Thyroid gland (tissue), 4 donors: ENCODE results near the gene CNOT11. TPM values are rescaled to one million over a fixed set of nuclear protein-coding genes. Genes with fewer than 3 reads are reported as not detected.

Experiments
- DNase-seq, 2 donors: peaks; one replicate each; pipeline ENCODE4 v3.0.0-alpha.2; 2019
- H3K27ac ChIP-seq, 3 donors: fragments of 200-600 bp; sonication (generic); 1 replicate in 2 of 3; 2 replicates in 1 of 3; pipeline ENCODE4 v1.5.1; 2016 to 2019; ENCODE audit warnings: mild to moderate bottlenecking in 1 of 3, moderate library complexity in 1 of 3
- H3K27me3 ChIP-seq: fragments of 200-600 bp; sonication (generic); one replicate; pipeline ENCODE4 v1.5.1; 2019
- H3K36me3 ChIP-seq, 2 donors: fragments of 200-600 bp; sonication (generic); one replicate each; pipeline ENCODE4 v1.5.1; 2016 to 2019
- H3K4me1 ChIP-seq, 2 donors: fragments of 200-600 bp; sonication (generic); one replicate each; pipeline ENCODE4 v1.5.1; 2017 to 2019
- H3K4me3 ChIP-seq, 3 donors: fragments of 200-600 bp; sonication (generic); replicated peaks in 1 of 3; 1 replicate in 2 of 3; 2 replicates in 1 of 3; pipeline ENCODE4 v1.5.1; 2016; ENCODE audit warnings: mild to moderate bottlenecking in 1 of 3
- H3K9me3 ChIP-seq: fragments of 200-600 bp; sonication (generic); one replicate; pipeline ENCODE4 v1.5.1; 2017
- CTCF ChIP-seq, 6 experiments: fragments of 200-600 bp in 3 of 6; fragments of 450-650 bp in 3 of 6; sonication (generic) in 3 of 6; IDR thresholded peaks; one replicate each; pipeline ENCODE4 v1.5.1; 2016 to 2019; ENCODE audit warnings: antibody characterized with exemption in 6 of 6, mild to moderate bottlenecking in 2 of 6, inconsistent platforms in 1 of 6, moderate library complexity in 1 of 6
- POLR2A ChIP-seq, 2 donors: fragments of 450-650 bp; IDR thresholded peaks; one replicate each; pipeline ENCODE4 v1.6.1; 2017; ENCODE audit warnings: antibody characterized with exemption in 2 of 2, mild to moderate bottlenecking in 2 of 2, moderate library complexity in 1 of 2
- WGBS, 2 donors: methylation state at CpG; one replicate each; pipeline ENCODE4 v1.1.5; 2017; 5-methylcytosine and 5-hydroxymethylcytosine counted together
- intact Hi-C: fragments of 100-400 bp; cut with DNase I; formaldehyde crosslinking; loops from one replicate; pipeline ENCODE4 v1.15.1; 2023
- total RNA-seq, 4 donors: library from RNA; depleted of rRNA; stranded (reverse); fragments of >200 nt; gene quantifications; one replicate each; pipeline ENCODE4 v1.2.3, GENCODE V29; 2016

The CNOT11 gene
- total RNA-seq, 4 donors from 2014 or later, result 27.5 to 41.6 (median 37.4) TPM

DNA sequence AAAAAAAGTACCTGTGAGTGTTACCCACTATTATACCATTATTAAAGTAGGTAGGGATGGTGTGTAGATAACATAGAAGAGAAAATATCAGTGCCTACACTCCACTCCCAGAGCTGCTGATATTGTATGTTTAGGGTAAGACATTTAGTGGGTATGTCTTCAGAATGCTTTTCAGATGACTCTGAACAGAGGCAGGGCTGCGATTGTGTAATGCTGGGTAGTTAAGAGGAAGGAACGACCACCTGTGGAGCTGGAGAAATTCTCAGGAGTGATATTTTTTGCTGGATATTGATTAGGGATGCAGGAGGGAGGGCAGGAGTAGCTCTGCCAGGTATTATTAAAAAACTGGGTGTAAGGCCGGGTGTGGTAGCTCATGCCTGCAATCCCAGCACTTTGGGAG, 2.8 kb downstream of the CNOT11 start:
- 88 to 91% methylated on average over 3 of the region's 3 CpGs for WGBS, 2 donors
- Histone ChIP-seq H3K36me3 (peaks cover 4 to 11% of the 10 kb centered on the region in 2 donors), H3K4me3 (no peak overlapping the region), H3K27ac (no peak overlapping the region), H3K4me1 (peaks cover 19 to 24% of the 10 kb centered on the region in 2 donors), H3K27me3 (no peaks in the 10 kb centered on the region), H3K9me3 (no peaks in the 10 kb centered on the region)
- no peak for DNase-seq
- TF ChIP-seq CTCF (IDR thresholded peaks at IDR 0.05) (no peak), POLR2A (IDR thresholded peaks at IDR 0.05) (no peak)
- intact Hi-C loops, result loop anchor here (5.0 to 10.0 kb wide), 2 partner anchors 52 to 101 kb away; partner anchors contain the start of genes RNF149 and TBC1D8

DNA sequence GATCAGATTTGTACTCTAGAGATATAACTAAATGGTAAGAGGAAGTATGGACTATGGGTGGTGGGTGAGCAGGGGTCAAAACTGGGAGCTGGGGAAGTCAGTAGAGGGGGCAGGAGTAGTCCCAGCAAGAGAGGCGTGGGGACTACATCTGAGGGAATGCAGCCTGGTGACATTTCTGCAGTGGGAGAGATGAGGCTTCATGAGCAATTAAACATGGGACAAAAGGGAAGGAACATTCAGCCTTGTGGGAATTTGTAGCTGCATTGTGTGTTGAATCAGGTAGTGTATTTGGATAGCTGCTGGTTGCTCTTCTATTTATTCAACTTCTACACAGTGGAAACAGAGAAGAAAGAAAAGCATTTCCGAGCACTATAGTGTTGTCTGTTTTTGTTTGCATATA, 3.6 kb downstream of the CNOT11 start:
- intact Hi-C loops, result loop anchor here (5.0 to 10.0 kb wide), 2 partner anchors 51 to 102 kb away; partner anchors contain the start of genes RNF149 and TBC1D8
- DNase-seq, result no peak
- Histone ChIP-seq H3K27me3 (no peaks in the 10 kb centered on the region), H3K36me3 (peaks cover 9 to 11% of the 10 kb centered on the region in 2 donors), H3K4me1 (peaks cover 19 to 24% of the 10 kb centered on the region in 2 donors), H3K27ac (no peak overlapping the region), H3K4me3 (no peak overlapping the region), H3K9me3 (no peaks in the 10 kb centered on the region)
- TF ChIP-seq POLR2A (IDR thresholded peaks at IDR 0.05) (no peak), CTCF (IDR thresholded peaks at IDR 0.05) (no peak)
- WGBS, 2 donors, result 96 to 97% methylated on average over 2 of the region's 2 CpGs

GRCh38 chr2:101258804-101259203, 6.1 kb downstream of the CNOT11 start:
- 96 to 97% methylated on average over 8 of the region's 8 CpGs for WGBS, 2 donors
- intact Hi-C loops, result loop anchor here (5.0 to 10.0 kb wide), 2 partner anchors 48 to 104 kb away; partner anchors contain the start of genes RNF149 and TBC1D8
- Histone ChIP-seq H3K4me3 (no peak overlapping the region), H3K9me3 (no peaks in the 10 kb centered on the region), H3K36me3 (peaks cover 23 to 25% of the 10 kb centered on the region in 2 donors), H3K4me1 (peaks cover 14 to 16% of the 10 kb centered on the region in 2 donors), H3K27ac (no peak overlapping the region), H3K27me3 (no peaks in the 10 kb centered on the region)
- DNase-seq, result no peak
- TF ChIP-seq POLR2A (IDR thresholded peaks at IDR 0.05) (no peak), CTCF (IDR thresholded peaks at IDR 0.05) (no peak)

DNA sequence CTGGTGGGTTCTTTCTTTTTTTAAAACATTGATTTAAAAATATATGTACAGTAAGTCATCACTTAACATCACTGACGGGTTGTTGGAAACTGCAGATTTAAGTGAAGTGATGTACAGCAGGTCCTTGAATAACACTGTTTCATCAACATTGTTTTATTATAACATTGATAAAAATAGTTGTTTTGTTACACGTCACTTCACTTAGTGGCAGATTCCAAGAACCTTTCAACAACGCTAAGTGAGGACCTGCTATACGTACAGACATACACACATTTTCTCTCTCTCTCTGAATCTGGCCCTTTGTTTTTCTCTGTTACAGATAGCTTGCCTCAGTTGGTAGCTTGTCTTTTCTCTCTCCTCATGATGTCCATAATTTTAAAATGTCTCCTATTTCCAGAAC, 9.5 kb downstream of the CNOT11 start:
- H3K9me3 ChIP-seq, result no peaks in the 10 kb centered on the region
- H3K36me3 ChIP-seq, result peaks cover 26 to 48% of the 10 kb centered on the region in 2 donors
- no peak overlapping the region for H3K4me3 ChIP-seq
- no peaks in the 10 kb centered on the region for H3K27me3 ChIP-seq
- intact Hi-C loops, result no loop called here
- H3K4me1 ChIP-seq, result no peaks in the 10 kb centered on the region
- TF ChIP-seq POLR2A (IDR thresholded peaks at IDR 0.05) (no peak), CTCF (IDR thresholded peaks at IDR 0.05) (no peak)
- 98% methylated on average over 4 of the region's 4 CpGs for WGBS, 2 donors
- DNase-seq, result no peak
- H3K27ac ChIP-seq, result no peak overlapping the region

- Histone ChIP-seq H3K9me3 (no peaks in the 10 kb centered on the region), H3K4me1 (no peaks in the 10 kb centered on the region), H3K27me3 (no peaks in the 10 kb centered on the region), H3K36me3 (peaks cover 33 to 51% of the 10 kb centered on the region in 2 donors), H3K4me3 (no peak overlapping the region), H3K27ac (no peak overlapping the region)
- WGBS, 2 donors, result 93 to 94% methylated on average over 1 of the region's 1 CpG
- no peak for TF ChIP-seq POLR2A (IDR thresholded peaks at IDR 0.05)
- no peak for TF ChIP-seq CTCF (IDR thresholded peaks at IDR 0.05)
- no peak for DNase-seq
- intact Hi-C loops, result no loop called here
Observed at GRCh38 chr2:101263377-101263800, 10.7 kb downstream of the CNOT11 start.
